ENCODE results near the gene MSH3.

The MSH3 gene

GRCh38 chr5:80790698-80791097 is 136.2 kb downstream of the MSH3 start:
- FAIRE-seq = no peak
- TF ChIP-seq TAF1 (IDR thresholded peaks at IDR 0.05; ENCODE audit: borderline replicate concordance, low read depth, low read length) (no peak), POLR2A (IDR thresholded peaks at IDR 0.05; ENCODE audit: low read depth, low read length) (no peak), POLR2AphosphoS5 (IDR thresholded peaks at IDR 0.05; ENCODE audit: low read depth, low read length) (no peak)
- DNase-seq (ENCODE audit: insufficient read length) = no peak

- no peak for DNase-seq (ENCODE audit: insufficient read length)
- TF ChIP-seq TAF1 (IDR thresholded peaks at IDR 0.05; ENCODE audit: borderline replicate concordance, low read depth, low read length) (no peak), POLR2A (IDR thresholded peaks at IDR 0.05; ENCODE audit: low read depth, low read length) (no peak), POLR2AphosphoS5 (IDR thresholded peaks at IDR 0.05; ENCODE audit: low read depth, low read length) (no peak)
- no peak for FAIRE-seq
Observed at GRCh38 chr5:80793354-80793753, 138.9 kb downstream of the MSH3 start.

- no peak for FAIRE-seq
- TF ChIP-seq POLR2A (IDR thresholded peaks at IDR 0.05; ENCODE audit: low read depth, low read length) (no peak), TAF1 (IDR thresholded peaks at IDR 0.05; ENCODE audit: borderline replicate concordance, low read depth, low read length) (no peak), POLR2AphosphoS5 (IDR thresholded peaks at IDR 0.05; ENCODE audit: low read depth, low read length) (no peak)
- no peak for DNase-seq (ENCODE audit: insufficient read length)
Observed at GRCh38 chr5:80796846-80797245, 142.4 kb downstream of the MSH3 start.

- FAIRE-seq (no peak), DNase-seq (ENCODE audit: insufficient read length) (no peak)
- TF ChIP-seq POLR2AphosphoS5 (IDR thresholded peaks at IDR 0.05; ENCODE audit: low read depth, low read length) (no peak), TAF1 (IDR thresholded peaks at IDR 0.05; ENCODE audit: borderline replicate concordance, low read depth, low read length) (no peak), POLR2A (IDR thresholded peaks at IDR 0.05; ENCODE audit: low read depth, low read length) (no peak)
Observed at GRCh38 chr5:80797428-80798024, 143.1 kb downstream of the MSH3 start.

GRCh38 chr5:80798166-80798565 is 143.7 kb downstream of the MSH3 start:
- FAIRE-seq (no peak), DNase-seq (ENCODE audit: insufficient read length) (no peak)
- TF ChIP-seq POLR2AphosphoS5 (IDR thresholded peaks at IDR 0.05; ENCODE audit: low read depth, low read length) (no peak), TAF1 (IDR thresholded peaks at IDR 0.05; ENCODE audit: borderline replicate concordance, low read depth, low read length) (no peak), POLR2A (IDR thresholded peaks at IDR 0.05; ENCODE audit: low read depth, low read length) (no peak)

- no peak for DNase-seq (ENCODE audit: insufficient read length)
- TF ChIP-seq POLR2AphosphoS5 (IDR thresholded peaks at IDR 0.05; ENCODE audit: low read depth, low read length) (no peak), TAF1 (IDR thresholded peaks at IDR 0.05; ENCODE audit: borderline replicate concordance, low read depth, low read length) (no peak), POLR2A (IDR thresholded peaks at IDR 0.05; ENCODE audit: low read depth, low read length) (no peak)
- no peak for FAIRE-seq
Observed at GRCh38 chr5:80798633-80799032, 144.2 kb downstream of the MSH3 start.

- DNase-seq (ENCODE audit: insufficient read length) (no peak), FAIRE-seq (no peak)
- no peak for TF ChIP-seq POLR2A (IDR thresholded peaks at IDR 0.05; ENCODE audit: low read depth, low read length)
- no peak for TF ChIP-seq TAF1 (IDR thresholded peaks at IDR 0.05; ENCODE audit: borderline replicate concordance, low read depth, low read length)
- TF ChIP-seq POLR2AphosphoS5 (IDR thresholded peaks at IDR 0.05; ENCODE audit: low read depth, low read length) = no peak
Observed at GRCh38 chr5:80799041-80799440, 144.6 kb downstream of the MSH3 start.

GRCh38 chr5:80799573-80799972 is 145.1 kb downstream of the MSH3 start:
- no peak for TF ChIP-seq POLR2AphosphoS5 (IDR thresholded peaks at IDR 0.05; ENCODE audit: low read depth, low read length)
- no peak for TF ChIP-seq POLR2A (IDR thresholded peaks at IDR 0.05; ENCODE audit: low read depth, low read length)
- no peak for TF ChIP-seq TAF1 (IDR thresholded peaks at IDR 0.05; ENCODE audit: borderline replicate concordance, low read depth, low read length)
- FAIRE-seq = no peak

GRCh38 chr5:80804332-80804731 is 149.9 kb downstream of the MSH3 start:
- FAIRE-seq (no peak), DNase-seq (ENCODE audit: insufficient read length) (no peak)
- TF ChIP-seq POLR2A (IDR thresholded peaks at IDR 0.05; ENCODE audit: low read depth, low read length) (no peak), TAF1 (IDR thresholded peaks at IDR 0.05; ENCODE audit: borderline replicate concordance, low read depth, low read length) (no peak), POLR2AphosphoS5 (IDR thresholded peaks at IDR 0.05; ENCODE audit: low read depth, low read length) (no peak)

More at GRCh38 chr5:80799573-80799972, 145.1 kb downstream of the MSH3 start:
- DNase-seq (ENCODE audit: insufficient read length) = no peak

GRCh38 chr5:80805038-80805437 is 150.6 kb downstream of the MSH3 start:
- TF ChIP-seq POLR2A (IDR thresholded peaks at IDR 0.05; ENCODE audit: low read depth, low read length) = no peak
- no peak for TF ChIP-seq TAF1 (IDR thresholded peaks at IDR 0.05; ENCODE audit: borderline replicate concordance, low read depth, low read length)
- no peak for TF ChIP-seq POLR2AphosphoS5 (IDR thresholded peaks at IDR 0.05; ENCODE audit: low read depth, low read length)
- DNase-seq (ENCODE audit: insufficient read length) = no peak
- FAIRE-seq = no peak

- no peak for DNase-seq (ENCODE audit: insufficient read length)
- TF ChIP-seq TAF1 (IDR thresholded peaks at IDR 0.05; ENCODE audit: borderline replicate concordance, low read depth, low read length) (no peak), POLR2AphosphoS5 (IDR thresholded peaks at IDR 0.05; ENCODE audit: low read depth, low read length) (no peak), POLR2A (IDR thresholded peaks at IDR 0.05; ENCODE audit: low read depth, low read length) (no peak)
- FAIRE-seq = no peak
Observed at GRCh38 chr5:80806929-80807328, 152.5 kb downstream of the MSH3 start.

GRCh38 chr5:80809451-80809850 is 155.0 kb downstream of the MSH3 start:
- DNase-seq (ENCODE audit: insufficient read length) (no peak), FAIRE-seq (no peak)
- TF ChIP-seq POLR2A (IDR thresholded peaks at IDR 0.05; ENCODE audit: low read depth, low read length) (no peak), POLR2AphosphoS5 (IDR thresholded peaks at IDR 0.05; ENCODE audit: low read depth, low read length) (no peak), TAF1 (IDR thresholded peaks at IDR 0.05; ENCODE audit: borderline replicate concordance, low read depth, low read length) (no peak)
